MM.1S (cell line): ENCODE results near the gene SWAP70.

Experiments
- CTCF ChIP-seq: fragments of 300-600 bp; sonication (generic); IDR thresholded peaks from 2 replicates; pipeline ENCODE4 v1.5.1; 2016; ENCODE audit warnings: antibody characterized with exemption, low read length, mixed read lengths
- EZH2 ChIP-seq: fragments of 300-600 bp; sonication (generic); optimal IDR thresholded peaks from 2 replicates; pipeline ENCODE3; 2017; ENCODE audit warnings: low read depth, mild to moderate bottlenecking, antibody characterized with exemption, low read length, mixed read lengths
- EZH2phosphoT487 ChIP-seq: fragments of 300-600 bp; sonication (generic); IDR thresholded peaks from 2 replicates; pipeline ENCODE4 v1.6.1; 2018; ENCODE audit warnings: antibody characterized with exemption, low read length

- TF ChIP-seq CTCF (no peak), EZH2phosphoT487 (no peak), EZH2 (no peak)
Observed at GRCh38 chr11:9619971-9620370, 43.9 kb upstream of the SWAP70 start.
